DND-41 (cell line): ENCODE data around the gene ZIC4.

Experiments used
- ATAC-seq: fragments of 200-7000 bp; cut with Tn5 transposase; 3 replicates; pipeline ENCODE4 v1.9.1; 2021; ENCODE audit warnings: low read depth; ENCODE audit not compliant: insufficient read depth
- DNase-seq: peaks from one replicate; pipeline ENCODE4 v3.0.0-alpha.2; 2020
- H2AFZ ChIP-seq: 2 replicates; pipeline ENCODE4 v1.6.0; 2012; ENCODE audit warnings: low read depth, low read length
- H3K27ac ChIP-seq: 2 replicates; pipeline ENCODE4 v1.5.1; 2012; ENCODE audit warnings: low read length, inconsistent platforms
- H3K27me3 ChIP-seq: fragments of 200-600 bp; sonication (generic); 2 replicates; pipeline ENCODE4 v1.6.0; 2012; ENCODE audit warnings: low read length, mild to moderate bottlenecking, inconsistent platforms; ENCODE audit not compliant: insufficient read depth, poor library complexity
- H3K36me3 ChIP-seq: 2 replicates; pipeline ENCODE4 v1.5.1; 2012; ENCODE audit warnings: low read length, inconsistent platforms; ENCODE audit not compliant: insufficient read depth
- H3K4me1 ChIP-seq: 2 replicates; pipeline ENCODE4 v1.5.1; 2012; ENCODE audit warnings: mild to moderate bottlenecking, low read length; ENCODE audit not compliant: insufficient read depth
- H3K4me2 ChIP-seq: 2 replicates; pipeline ENCODE4 v1.6.0; 2012; ENCODE audit warnings: mild to moderate bottlenecking, moderate library complexity, low read length, inconsistent platforms; ENCODE audit not compliant: insufficient read depth
- H3K4me3 ChIP-seq, 2 experiments: fragments of 200-600 bp in 1 of 2; shearing (Covaris generic) in 1 of 2; 2 replicates each; pipeline ENCODE4 v1.5.1; 2012 to 2016; ENCODE audit warnings: inconsistent platforms in 2 of 2, low read length in 2 of 2, mild to moderate bottlenecking in 2 of 2, low read depth in 1 of 2, moderate library complexity in 1 of 2
- H3K79me2 ChIP-seq: 2 replicates; pipeline ENCODE4 v1.6.0; 2012; ENCODE audit warnings: low read length, inconsistent platforms; ENCODE audit not compliant: insufficient read depth
- H3K9ac ChIP-seq: 2 replicates; pipeline ENCODE4 v1.6.0; 2012; ENCODE audit warnings: low read depth, mild to moderate bottlenecking, inconsistent platforms, low read length, moderate library complexity
- H3K9me3 ChIP-seq: 2 replicates; pipeline ENCODE4 v1.5.1; 2012; ENCODE audit warnings: low read length, moderate library complexity, mild to moderate bottlenecking, inconsistent platforms; ENCODE audit not compliant: insufficient read depth, severe bottlenecking
- H4K20me1 ChIP-seq: 2 replicates; pipeline ENCODE4 v1.6.0; 2012; ENCODE audit warnings: low read length; ENCODE audit not compliant: insufficient read depth
- CTCF ChIP-seq: IDR thresholded peaks from 2 replicates; pipeline ENCODE4 v1.5.1; 2012; ENCODE audit warnings: borderline replicate concordance, low read length, moderate library complexity, mild to moderate bottlenecking; ENCODE audit not compliant: poor library complexity, severe bottlenecking; ENCODE audit errors: extremely low read depth
- EZH2 ChIP-seq: IDR thresholded peaks from 3 replicates; pipeline ENCODE4 v1.6.1; 2012; ENCODE audit warnings: borderline replicate concordance, low read depth, mild to moderate bottlenecking, moderate library complexity, low read length, inconsistent platforms; ENCODE audit not compliant: severe bottlenecking

Gene ZIC4

GRCh38 chr3:147356909-147357900 is 49.1 kb downstream of the ZIC4 start:
- no peak for TF ChIP-seq EZH2
- no peak for TF ChIP-seq CTCF
- no peak for ATAC-seq
- Histone ChIP-seq H3K4me2 (no peak overlapping the region), H3K4me3 (no peak overlapping the region), H2AFZ (no peak overlapping the region), H3K9ac (no peak overlapping the region), H3K79me2 (no peaks in the 10 kb centered on the region), H3K9me3 (no peaks in the 10 kb centered on the region), H3K36me3 (no peaks in the 10 kb centered on the region), H3K27ac (no peak overlapping the region), H3K4me1 (peaks cover 16% of the 10 kb centered on the region), H3K27me3 (no peaks in the 10 kb centered on the region), H4K20me1 (no peaks in the 10 kb centered on the region)
- no peak for DNase-seq

- Histone ChIP-seq H3K27me3 (no peaks in the 10 kb centered on the region), H3K4me1 (peaks cover 11% of the 10 kb centered on the region), H3K9me3 (no peaks in the 10 kb centered on the region), H3K9ac (no peak overlapping the region), H3K4me3 (no peak overlapping the region), H4K20me1 (no peaks in the 10 kb centered on the region), H3K36me3 (no peaks in the 10 kb centered on the region), H3K4me2 (no peak overlapping the region), H3K79me2 (no peaks in the 10 kb centered on the region), H3K27ac (no peak overlapping the region), H2AFZ (no peak overlapping the region)
- TF ChIP-seq CTCF (no peak), EZH2 (no peak)
- DNase-seq (no peak), ATAC-seq (no peak)
Measured at GRCh38 chr3:147356145-147356908, 50.0 kb downstream of the ZIC4 start.

- H3K4me3 ChIP-seq = no peak overlapping the region
- H3K4me2 ChIP-seq = no peak overlapping the region
- no peak overlapping the region for H3K27ac ChIP-seq
- H3K9ac ChIP-seq = no peak overlapping the region
- no peaks in the 10 kb centered on the region for H3K9me3 ChIP-seq
- no peaks in the 10 kb centered on the region for H4K20me1 ChIP-seq
- no peak for TF ChIP-seq CTCF
- ATAC-seq = no peak
- no peaks in the 10 kb centered on the region for H3K27me3 ChIP-seq
- no peak for DNase-seq
- H3K79me2 ChIP-seq = no peaks in the 10 kb centered on the region
- no peak overlapping the region for H2AFZ ChIP-seq
- H3K36me3 ChIP-seq = no peaks in the 10 kb centered on the region
- H3K4me1 ChIP-seq = peaks cover 6% of the 10 kb centered on the region
Measured at GRCh38 chr3:147355753-147356090, 50.6 kb downstream of the ZIC4 start.
